GM04504 (cell line): ENCODE results near the gene VSTM4.

ENCODE experiments used
- DNase-seq: peaks from one replicate; pipeline ENCODE4 v3.0.0-alpha.2; 2012; ENCODE audit warnings: low read depth

Gene VSTM4

GRCh38 chr10:49141541-49142332 is 26.4 kb upstream of the VSTM4 start:
- DNase-seq: no peak

GRCh38 chr10:49140304-49141177 is 25.2 kb upstream of the VSTM4 start:
- no peak for DNase-seq

GRCh38 chr10:49139846-49140195 is 24.5 kb upstream of the VSTM4 start:
- peak; percentile 82 for DNase-seq

GRCh38 chr10:49139028-49139845 is 23.9 kb upstream of the VSTM4 start:
- peak; percentile 65 for DNase-seq

GRCh38 chr10:49138361-49138891 is 23.1 kb upstream of the VSTM4 start:
- DNase-seq: peak; percentile 60

- DNase-seq: no peak
These were observed 21.2 kb upstream of the VSTM4 start for GRCh38 chr10:49136525-49136924.

- no peak for DNase-seq
These were observed 20.4 kb upstream of the VSTM4 start for GRCh38 chr10:49135575-49136313.

GRCh38 chr10:49134327-49134726 is 19.0 kb upstream of the VSTM4 start:
- DNase-seq: no peak

GRCh38 chr10:49133706-49134248 is 18.5 kb upstream of the VSTM4 start, which contains the start of gene FAM170B:
TSS of gene FAM170B (minus strand) at chr10:49134021. CDS start at chr10:49133918, 103 bp downstream.
- DNase-seq: no peak

- DNase-seq: no peak
These were observed 17.0 kb upstream of the VSTM4 start for GRCh38 chr10:49132362-49132737.

- DNase-seq: no peak
These were observed 16.4 kb upstream of the VSTM4 start for GRCh38 chr10:49131507-49132361.

- DNase-seq: no peak
These were observed 14.1 kb upstream of the VSTM4 start for GRCh38 chr10:49129376-49129775.

GRCh38 chr10:49128854-49129253 is 13.5 kb upstream of the VSTM4 start:
- DNase-seq: no peak

GRCh38 chr10:49123981-49124950 is 8.9 kb upstream of the VSTM4 start:
- no peak for DNase-seq

GRCh38 chr10:49120911-49121310 is 5.6 kb upstream of the VSTM4 start:
- no peak for DNase-seq

GRCh38 chr10:49119746-49120145 is 4.4 kb upstream of the VSTM4 start:
- no peak for DNase-seq

GRCh38 chr10:49118430-49119074 is 3.2 kb upstream of the VSTM4 start:
- no peak for DNase-seq

GRCh38 chr10:49117376-49118070 is 2.2 kb upstream of the VSTM4 start:
- DNase-seq: no peak
